Naive thymus-derived CD4-positive, alpha-beta T cell (primary cell): ENCODE data around the gene ARHGAP12. TPM values are rescaled to one million over a fixed set of nuclear protein-coding genes. Genes with fewer than 3 reads are reported as not detected.

Experiments used
- ATAC-seq: fragments of 150-1000 bp; cut with Tn5 transposase; 2 replicates; pipeline ENCODE4 v1.10.0; 2021; ENCODE audit warnings: mild to moderate bottlenecking, moderate library complexity
- CTCF ChIA-PET: fragments of 350-600 bp; sonication (Branson Sonifier 250); formaldehyde crosslinking; loops from one replicate; lab custom pipeline; 2021; ENCODE audit warnings: antibody characterized with exemption; lab: Charles Lee
- POLR2A ChIA-PET: fragments of 350-600 bp; sonication (Branson Sonifier 250); formaldehyde crosslinking; loops from one replicate; lab custom pipeline; 2021; ENCODE audit warnings: antibody characterized with exemption, inconsistent platforms; lab: Charles Lee
- DNase-seq, 9 donors: peaks; one replicate each; pipeline versions ENCODE4 v3.0.0 to v3.0.0-alpha.2; 2020 to 2022; ENCODE audit warnings: mixed read lengths in 1 of 9
- H3K27ac ChIP-seq: one replicate; pipeline ENCODE4 v1.7.0; 2013; ENCODE audit warnings: mild to moderate bottlenecking, low read depth, low read length, moderate library complexity
- H3K27me3 ChIP-seq, 2 donors: one replicate each; pipeline ENCODE4 v1.7.0; 2013; ENCODE audit warnings: low read length in 2 of 2, mild to moderate bottlenecking in 2 of 2, moderate library complexity in 2 of 2; ENCODE audit not compliant: control insufficient read depth in 2 of 2, insufficient read depth in 2 of 2
- H3K36me3 ChIP-seq, 3 experiments: 1 replicate in 2 of 3; 2 replicates in 1 of 3; pipeline ENCODE4 v1.7.0; 2013; ENCODE audit warnings: low read length in 3 of 3, mild to moderate bottlenecking in 3 of 3, moderate library complexity in 1 of 3; ENCODE audit not compliant: insufficient read depth in 3 of 3, control insufficient read depth in 2 of 3
- H3K4me1 ChIP-seq, 2 donors: one replicate each; pipeline ENCODE4 v1.7.0; 2013; ENCODE audit warnings: low read length in 2 of 2, mild to moderate bottlenecking in 2 of 2, moderate library complexity in 1 of 2; ENCODE audit not compliant: control insufficient read depth in 2 of 2, insufficient read depth in 2 of 2
- H3K4me3 ChIP-seq: 2 replicates; pipeline ENCODE4 v1.7.0; 2013; ENCODE audit warnings: mild to moderate bottlenecking, low read length
- H3K9me3 ChIP-seq, 3 experiments: 1 replicate in 2 of 3; 2 replicates in 1 of 3; pipeline ENCODE4 v1.7.0; 2013; ENCODE audit warnings: low read length in 3 of 3; ENCODE audit not compliant: control insufficient read depth in 2 of 3
- H3K27ac Mint-ChIP-seq, 9 donors: one replicate each; pipeline ENCODE4 v1.8.0; 2020 to 2022; ENCODE audit warnings: mixed read lengths in 9 of 9, mild to moderate bottlenecking in 8 of 9, moderate library complexity in 5 of 9, inconsistent platforms in 2 of 9
- H3K27me3 Mint-ChIP-seq, 5 donors: one replicate each; pipeline ENCODE4 v1.8.0; 2021 to 2022; ENCODE audit warnings: mixed read lengths in 5 of 5, mild to moderate bottlenecking in 1 of 5
- H3K36me3 Mint-ChIP-seq, 5 donors: one replicate each; pipeline ENCODE4 v1.8.0; 2020 to 2022; ENCODE audit warnings: mixed read lengths in 5 of 5, mild to moderate bottlenecking in 3 of 5, inconsistent platforms in 1 of 5
- H3K4me1 Mint-ChIP-seq, 7 donors: one replicate each; pipeline ENCODE4 v1.8.0; 2020 to 2022; ENCODE audit warnings: mixed read lengths in 7 of 7, mild to moderate bottlenecking in 3 of 7, inconsistent platforms in 1 of 7
- H3K4me3 Mint-ChIP-seq, 10 donors: one replicate each; pipeline ENCODE4 v1.8.0; 2020 to 2022; ENCODE audit warnings: mild to moderate bottlenecking in 10 of 10, mixed read lengths in 10 of 10, moderate library complexity in 6 of 10, inconsistent platforms in 2 of 10
- H3K9me3 Mint-ChIP-seq, 11 donors: one replicate each; pipeline ENCODE4 v1.8.0; 2020 to 2022; ENCODE audit warnings: mixed read lengths in 11 of 11, mild to moderate bottlenecking in 4 of 11, inconsistent platforms in 1 of 11, moderate library complexity in 1 of 11
- intact Hi-C, 2 donors: fragments of 100-400 bp; cut with micrococcal nuclease; formaldehyde crosslinking; loops; one replicate each; pipeline ENCODE4 v1.15.1; 2023
- polyA plus RNA-seq, 2 donors: library from polyadenylated mRNA; unstranded; fragments of 300-500 nt; fragmentation: Illumina TruSeq; gene quantifications; one replicate each; pipeline ENCODE4 v1.2.3, GENCODE V29; 2021
- total RNA-seq, 6 experiments: library from RNA in 5 of 6; stranded (reverse) in 5 of 6; gene quantifications; 1 replicate in 5 of 6; 2 replicates in 1 of 6; pipeline ENCODE4 v1.2.3 and lab custom pipeline; 2021 to 2026

ARHGAP12 gene
- total and polyA plus RNA-seq, 7 experiments from 2014 or later: 10.5 to 34.6 (median 22.4) TPM

DNA sequence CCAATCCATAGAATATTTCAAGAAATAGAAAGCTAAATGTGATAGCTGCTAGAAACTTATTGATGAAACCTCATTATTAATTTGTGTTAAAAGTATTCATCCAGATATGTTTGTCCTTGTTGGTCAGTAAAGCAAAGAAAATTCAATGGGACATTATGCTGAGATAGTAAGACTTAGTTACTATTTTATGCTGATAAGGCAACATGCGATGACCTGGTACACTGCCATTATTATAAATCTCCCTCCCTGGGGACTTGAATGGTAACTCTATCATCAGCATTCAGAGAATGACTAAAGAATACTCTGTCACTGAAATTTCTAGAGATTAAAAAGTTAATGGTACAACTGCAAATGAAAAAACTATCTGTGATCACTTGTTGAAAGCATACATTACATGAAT is 54.9 kb downstream of the ARHGAP12 start:
- no peaks in the 10 kb centered on the region for H3K9me3 Mint-ChIP-seq
- no peak overlapping the region for H3K27ac ChIP-seq
- H3K4me1 ChIP-seq: no peaks in the 10 kb centered on the region
- H3K27me3 Mint-ChIP-seq: no peaks in the 10 kb centered on the region
- intact Hi-C loops: no loop called here
- no peaks in the 10 kb centered on the region for H3K9me3 ChIP-seq
- ATAC-seq (no peak), DNase-seq (no peak)
- no peaks in the 10 kb centered on the region for H3K27me3 ChIP-seq
- peaks cover 7 to 40% (median 18%) of the 10 kb centered on the region in 7 donors for H3K4me1 Mint-ChIP-seq
- H3K36me3 Mint-ChIP-seq: peaks cover 0 to 16% (median 2%) of the 10 kb centered on the region in 5 donors
- H3K4me3 Mint-ChIP-seq: no peak overlapping the region
- ChIA-PET CTCF (no interaction called here), POLR2A (interaction anchor here (1.3 kb wide), 1 partner anchor 13 kb away, joined by 3 read pairs; no protein-coding TSS in a partner anchor)
- no peak overlapping the region for H3K27ac Mint-ChIP-seq
- no peaks in the 10 kb centered on the region for H3K36me3 ChIP-seq
- H3K4me3 ChIP-seq: no peak overlapping the region

DNA sequence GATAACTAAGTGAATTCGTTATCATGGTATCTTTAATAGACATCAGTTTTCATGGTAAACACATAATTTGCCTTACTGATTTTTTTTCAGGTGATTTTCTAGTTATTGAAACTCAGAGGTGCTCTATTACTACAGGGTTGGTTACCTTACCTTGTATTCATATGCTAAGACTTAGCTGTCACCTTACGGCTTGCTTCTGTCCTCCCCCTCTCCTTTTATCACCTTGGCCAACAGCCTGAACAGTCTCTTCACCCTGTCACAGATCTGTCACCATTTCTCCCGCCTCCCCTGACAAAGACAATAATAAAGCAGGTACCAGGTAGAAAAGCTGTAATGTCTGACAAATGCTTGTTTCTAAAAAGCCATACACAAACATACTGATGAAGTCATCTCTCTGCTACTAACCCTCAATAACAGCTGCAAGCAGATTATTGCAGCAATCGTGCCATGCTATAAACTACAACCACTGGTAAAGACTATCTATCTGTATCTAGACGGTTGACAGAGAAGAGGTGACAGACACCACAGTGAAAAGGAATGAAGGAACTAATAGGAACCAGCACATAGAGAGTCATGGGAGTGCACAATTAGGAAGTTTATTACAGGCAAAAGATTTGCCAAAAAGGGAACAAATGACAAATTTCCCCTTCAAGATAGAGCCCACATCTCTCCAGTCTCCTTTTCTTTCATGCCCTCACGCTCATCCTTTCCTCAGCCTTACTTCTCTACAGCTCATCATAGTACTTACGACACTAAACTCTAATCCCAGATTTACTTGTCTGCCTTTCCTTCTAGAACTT is 57.2 kb downstream of the ARHGAP12 start:
- Mint-ChIP-seq H3K4me1 (peaks cover 4 to 21% (median 10%) of the 10 kb centered on the region in 7 donors), H3K9me3 (no peaks in the 10 kb centered on the region), H3K27me3 (no peaks in the 10 kb centered on the region), H3K36me3 (peaks cover 0 to 11% (median 2%) of the 10 kb centered on the region in 5 donors), H3K27ac (no peak overlapping the region), H3K4me3 (no peak overlapping the region)
- Histone ChIP-seq H3K4me1 (no peaks in the 10 kb centered on the region), H3K4me3 (no peak overlapping the region), H3K27ac (no peak overlapping the region), H3K36me3 (no peaks in the 10 kb centered on the region), H3K9me3 (no peaks in the 10 kb centered on the region), H3K27me3 (no peaks in the 10 kb centered on the region)
- ChIA-PET CTCF (interaction anchor here (0.8 kb wide), 1 partner anchor 8 kb away, joined by 7 read pairs; no protein-coding TSS in a partner anchor), POLR2A (no interaction called here)
- DNase-seq: no peak
- intact Hi-C loops: loop anchor here in 1 of 2 donors (2.0 kb wide), 1 partner anchor 15 kb away; no protein-coding TSS in a partner anchor
- no peak for ATAC-seq

DNA sequence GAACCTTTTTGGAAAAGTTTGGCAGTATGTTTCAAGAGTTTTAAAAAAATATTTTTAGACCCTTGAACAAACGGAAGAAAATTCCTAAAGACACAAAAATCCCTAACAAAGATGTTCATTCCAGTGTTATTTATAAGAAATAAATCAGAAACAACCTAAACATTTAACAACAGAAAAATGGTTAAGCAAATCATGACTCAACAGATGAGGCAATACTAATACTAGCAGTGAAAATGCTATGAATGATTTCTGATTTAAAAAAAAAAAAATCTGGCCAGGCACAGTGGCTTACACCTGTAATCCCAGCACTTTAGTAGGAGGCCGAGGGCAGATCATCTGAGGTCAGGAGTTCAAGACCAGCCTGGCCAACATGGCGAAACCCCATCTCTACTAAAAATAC is 61.0 kb downstream of the ARHGAP12 start:
- H3K9me3 ChIP-seq: no peaks in the 10 kb centered on the region
- CTCF ChIA-PET: no interaction called here
- Mint-ChIP-seq H3K9me3 (no peaks in the 10 kb centered on the region), H3K27ac (no peak overlapping the region), H3K4me1 (peaks cover 5 to 34% (median 27%) of the 10 kb centered on the region in 7 donors), H3K4me3 (no peak overlapping the region), H3K27me3 (no peaks in the 10 kb centered on the region), H3K36me3 (peaks cover 0 to 10% (median 0%) of the 10 kb centered on the region in 5 donors)
- H3K4me1 ChIP-seq: peaks cover 0 to under 1% of the 10 kb centered on the region in 2 donors
- POLR2A ChIA-PET: no interaction called here
- H3K4me3 ChIP-seq: no peak overlapping the region
- ATAC-seq: no peak
- DNase-seq: no peak
- no peaks in the 10 kb centered on the region for H3K27me3 ChIP-seq
- intact Hi-C loops: loop anchor here in 1 of 2 donors (10.0 kb wide), 1 partner anchor 507 kb away; no protein-coding TSS in a partner anchor
- H3K36me3 ChIP-seq: no peaks in the 10 kb centered on the region
- no peak overlapping the region for H3K27ac ChIP-seq

GRCh38 chr10:31866118-31866670 is 62.4 kb downstream of the ARHGAP12 start:
- Mint-ChIP-seq H3K4me1 (peaks cover 8 to 41% (median 34%) of the 10 kb centered on the region in 7 donors), H3K27ac (peak overlapping the region in 3 of 9 donors; percentile 53 to 69 (median 59)), H3K4me3 (peak overlapping the region in 1 of 10 donors; percentile 13), H3K36me3 (peaks cover 0 to 17% (median 3%) of the 10 kb centered on the region in 5 donors), H3K9me3 (no peaks in the 10 kb centered on the region), H3K27me3 (no peaks in the 10 kb centered on the region)
- ATAC-seq (no peak), DNase-seq (no peak)
- peaks cover 0 to 3% of the 10 kb centered on the region in 2 donors for H3K4me1 ChIP-seq
- H3K36me3 ChIP-seq: peaks cover 0 to 3% (median 0%) of the 10 kb centered on the region in 3 experiments
- CTCF ChIA-PET: interaction anchor here (0.7 kb wide), 1 partner anchor 479 kb away, joined by 3 read pairs; no protein-coding TSS in a partner anchor
- POLR2A ChIA-PET: interaction anchor here (0.6 kb wide), 2 partner anchors 107 to 188 kb away, joined by 3 read pairs; no protein-coding TSS in a partner anchor
- no peaks in the 10 kb centered on the region for H3K27me3 ChIP-seq
- no peak overlapping the region for H3K27ac ChIP-seq
- intact Hi-C loops: loop anchor here in 1 of 2 donors (10.0 kb wide), 1 partner anchor 509 kb away; no protein-coding TSS in a partner anchor
- no peak overlapping the region for H3K4me3 ChIP-seq
- no peaks in the 10 kb centered on the region for H3K9me3 ChIP-seq

GRCh38 chr10:31864834-31865518 is 63.7 kb downstream of the ARHGAP12 start:
- ChIA-PET POLR2A (interaction anchor here (0.5 kb wide), 1 partner anchor 65 kb away, joined by 3 read pairs; no protein-coding TSS in a partner anchor), CTCF (interaction anchor here (0.7 kb wide), 1 partner anchor 138 kb away, joined by 3 read pairs; no protein-coding TSS in a partner anchor)
- no peaks in the 10 kb centered on the region for H3K9me3 ChIP-seq
- no peak overlapping the region for H3K27ac ChIP-seq
- no peaks in the 10 kb centered on the region for H3K27me3 Mint-ChIP-seq
- H3K9me3 Mint-ChIP-seq: peaks cover 0 to 2% (median 0%) of the 10 kb centered on the region in 11 donors
- H3K27me3 ChIP-seq: no peaks in the 10 kb centered on the region
- DNase-seq (no peak), ATAC-seq (no peak)
- no peak overlapping the region for H3K4me3 ChIP-seq
- peaks cover 0 to 3% of the 10 kb centered on the region in 2 donors for H3K4me1 ChIP-seq
- peak overlapping the region in 3 of 9 donors; percentile 1 to 3 (median 2) for H3K27ac Mint-ChIP-seq
- peaks cover 0 to 15% (median 0%) of the 10 kb centered on the region in 3 experiments for H3K36me3 ChIP-seq
- H3K4me3 Mint-ChIP-seq: peak overlapping the region in 1 of 10 donors; percentile 40
- peaks cover 8 to 41% (median 34%) of the 10 kb centered on the region in 7 donors for H3K4me1 Mint-ChIP-seq
- H3K36me3 Mint-ChIP-seq: peaks cover 0 to 21% (median 10%) of the 10 kb centered on the region in 5 donors
- intact Hi-C loops: loop anchor here (5.0 to 10.0 kb wide), 3 partner anchors 62 to 510 kb away; partner anchors contain the start of gene ARHGAP12 (in 1 of the 2)

DNA sequence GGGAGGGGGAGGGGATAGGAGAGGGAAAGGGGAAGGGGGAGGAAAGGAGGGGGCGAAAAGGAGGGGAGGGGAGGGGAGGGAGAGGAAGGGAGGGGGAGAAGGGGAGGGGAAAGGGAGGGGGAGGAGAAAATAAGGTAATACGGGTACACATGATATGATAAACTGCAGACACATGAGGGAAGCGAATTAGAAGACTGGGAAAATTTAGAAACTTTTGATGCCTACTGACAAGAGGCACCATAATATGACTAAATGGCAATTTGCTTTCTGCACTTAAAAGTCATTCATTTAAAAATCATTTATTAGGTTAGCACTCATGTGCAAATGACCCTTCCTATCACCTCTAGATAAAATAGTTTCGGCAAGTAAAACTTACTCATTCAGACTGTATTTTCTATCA is 73.6 kb downstream of the ARHGAP12 start:
- Histone ChIP-seq H3K4me1 (no peaks in the 10 kb centered on the region), H3K27ac (no peak overlapping the region), H3K27me3 (no peaks in the 10 kb centered on the region), H3K4me3 (no peak overlapping the region), H3K9me3 (no peaks in the 10 kb centered on the region), H3K36me3 (peaks cover 0 to 13% (median 0%) of the 10 kb centered on the region in 3 experiments)
- peaks cover 4 to 50% (median 23%) of the 10 kb centered on the region in 5 donors for H3K36me3 Mint-ChIP-seq
- H3K27me3 Mint-ChIP-seq: no peaks in the 10 kb centered on the region
- intact Hi-C loops: no loop called here
- H3K9me3 Mint-ChIP-seq: peaks cover 0 to 7% (median 0%) of the 10 kb centered on the region in 11 donors
- CTCF ChIA-PET: no interaction called here
- POLR2A ChIA-PET: interaction anchor here (0.9 kb wide), 1 partner anchor 16 kb away, joined by 3 read pairs; no protein-coding TSS in a partner anchor
- no peak overlapping the region for H3K4me3 Mint-ChIP-seq
- H3K4me1 Mint-ChIP-seq: peaks cover 7 to 70% (median 33%) of the 10 kb centered on the region in 7 donors
- ATAC-seq (no peak), DNase-seq (no peak)
- H3K27ac Mint-ChIP-seq: no peak overlapping the region
